Endothelial cell of umbilical vein (primary cell): ENCODE data around the gene TSKU. TPM values are rescaled to one million over a fixed set of nuclear protein-coding genes. Genes with fewer than 3 reads are reported as not detected.

ENCODE experiments used
- BruUV-seq: library from RNA; stranded (reverse); fragments of 400-500 nt; replicated peaks from 2 replicates; lab custom pipeline; 2021; lab: Mats Ljungman, UMichigan
- CTCF ChIA-PET: fragments of 300-600, 350-600 bp; sonication (Branson Sonifier 250); formaldehyde crosslinking; loops from one replicate; lab custom pipeline; 2021; ENCODE audit warnings: antibody characterized with exemption, inconsistent platforms; lab: Charles Lee
- POLR2A ChIA-PET: fragments of 300-600, 350-600 bp; sonication (Branson Sonifier 250); formaldehyde crosslinking; loops from one replicate; lab custom pipeline; 2021; ENCODE audit warnings: antibody characterized with exemption, inconsistent platforms; lab: Charles Lee
- DNase-seq: peaks from one replicate; pipeline ENCODE4 v3.0.0-alpha.2; 2011; ENCODE audit warnings: low read depth, low spot score
- FAIRE-seq: peaks from 2 replicates; lab custom pipeline; 2011; peaks lifted over from hg19 to GRCh38; lab: Jason Lieb, UNC
- H2AFZ ChIP-seq: 2 replicates; pipeline ENCODE4 v1.6.0; 2012; ENCODE audit warnings: low read depth, low read length, control low read depth, inconsistent platforms
- H3K27ac ChIP-seq: 2 replicates; pipeline ENCODE4 v1.5.1; 2011; ENCODE audit warnings: low read depth, mild to moderate bottlenecking, control low read depth, low read length, moderate library complexity; ENCODE audit not compliant: insufficient read depth
- H3K27me3 ChIP-seq, 2 experiments: 2 replicates each; pipeline versions ENCODE4 v1.6.0 to v1.6.1; 2011; ENCODE audit warnings: low read length in 2 of 2, mixed read lengths in 1 of 2; ENCODE audit not compliant: control insufficient read depth in 2 of 2, insufficient read depth in 2 of 2
- H3K36me3 ChIP-seq, 2 experiments: 2 replicates in 1 of 2; 3 replicates in 1 of 2; pipeline ENCODE4 v1.5.1; 2011; ENCODE audit warnings: low read length in 2 of 2, mild to moderate bottlenecking in 1 of 2, moderate library complexity in 1 of 2; ENCODE audit not compliant: control insufficient read depth in 2 of 2, insufficient read depth in 2 of 2; ENCODE audit errors: extremely low read depth in 1 of 2
- H3K4me1 ChIP-seq: 3 replicates; pipeline ENCODE4 v1.5.1; 2011; ENCODE audit warnings: mild to moderate bottlenecking, low read length; ENCODE audit not compliant: control insufficient read depth, insufficient read depth; ENCODE audit errors: extremely low read depth
- H3K4me2 ChIP-seq: 2 replicates; pipeline ENCODE4 v1.6.1; 2011; ENCODE audit warnings: low read length, control low read depth, mixed read lengths; ENCODE audit not compliant: insufficient read depth
- H3K4me3 ChIP-seq, 3 experiments: fragments of 200-600 bp in 1 of 3; sonication (generic), shearing (Covaris generic) in 1 of 3; replicated peaks in 1 of 3; 2 replicates each; pipeline ENCODE4 v1.5.1; 2011 to 2016; ENCODE audit warnings: control low read depth in 3 of 3, low read length in 3 of 3, mild to moderate bottlenecking in 2 of 3, inconsistent platforms in 1 of 3, low read depth in 1 of 3, moderate library complexity in 1 of 3; ENCODE audit not compliant: insufficient read depth in 1 of 3
- H3K79me2 ChIP-seq: 2 replicates; pipeline ENCODE4 v1.6.0; 2012; ENCODE audit warnings: low read length, inconsistent platforms; ENCODE audit not compliant: control insufficient read depth, insufficient read depth
- H3K9ac ChIP-seq: replicated peaks from 2 replicates; pipeline ENCODE3; 2011; ENCODE audit warnings: low read length, control low read depth; ENCODE audit not compliant: insufficient read depth; ENCODE audit errors: extremely low read depth
- H3K9me1 ChIP-seq: replicated peaks from 3 replicates; pipeline ENCODE4 v1.6.0; 2011; ENCODE audit warnings: mild to moderate bottlenecking, low read length; ENCODE audit not compliant: control insufficient read depth, insufficient read depth; ENCODE audit errors: extremely low read depth
- H3K9me3 ChIP-seq: replicated peaks from 2 replicates; pipeline ENCODE4 v1.5.1; 2012; ENCODE audit warnings: low read length, inconsistent platforms; ENCODE audit not compliant: control insufficient read depth, insufficient read depth
- H4K20me1 ChIP-seq: replicated peaks from 2 replicates; pipeline ENCODE3; 2011; ENCODE audit warnings: mild to moderate bottlenecking, low read length; ENCODE audit not compliant: control insufficient read depth, insufficient read depth; ENCODE audit errors: extremely low read depth
- EZH2 ChIP-seq: IDR thresholded peaks from 2 replicates; pipeline ENCODE4 v1.6.1; 2012; ENCODE audit warnings: borderline replicate concordance, low read depth, mild to moderate bottlenecking, moderate library complexity, low read length, inconsistent platforms; ENCODE audit not compliant: severe bottlenecking
- FOS ChIP-seq: IDR thresholded peaks from 2 replicates; pipeline ENCODE4 v1.6.1; 2011; ENCODE audit warnings: mild to moderate bottlenecking, low read length, moderate library complexity, borderline replicate concordance; ENCODE audit not compliant: insufficient read depth
- GATA2 ChIP-seq: IDR thresholded peaks from 2 replicates; pipeline ENCODE4 v1.7.0; 2011; ENCODE audit warnings: low read depth, mild to moderate bottlenecking, moderate library complexity, mixed read lengths, low read length; ENCODE audit not compliant: insufficient read length, insufficient read depth
- JUN ChIP-seq: IDR thresholded peaks from 2 replicates; pipeline ENCODE4 v1.6.1; 2011; ENCODE audit warnings: borderline replicate concordance, low read depth; ENCODE audit not compliant: insufficient read length, insufficient read depth
- MYC ChIP-seq: IDR thresholded peaks from one replicate; pipeline ENCODE4 v1.6.1; 2011; ENCODE audit warnings: mild to moderate bottlenecking, low read depth, low read length
- POLR2A ChIP-seq: IDR thresholded peaks from 2 replicates; pipeline ENCODE4 v1.6.1; 2012; ENCODE audit warnings: low read depth, mild to moderate bottlenecking, control low read depth, low read length
- POLR2AphosphoS5 ChIP-seq: IDR thresholded peaks from 2 replicates; pipeline ENCODE4 v1.6.1; 2012; ENCODE audit warnings: low read depth, mild to moderate bottlenecking, control low read depth, low read length, moderate library complexity; ENCODE audit not compliant: insufficient read depth
- dilution Hi-C: fragments of 300-500 bp; cut with MboI; formaldehyde crosslinking; loops from one replicate; pipeline ENCODE4 v1.15.0; 2019; ENCODE audit warnings: low sequenced_read_pairs; ENCODE audit not compliant: extremely low pct_ligation_motif_present
- intact Hi-C: fragments of 100-400 bp; cut with micrococcal nuclease; formaldehyde crosslinking; loops from one replicate; pipeline ENCODE4 v1.10.0; 2022
- polyA plus RNA-seq, 4 experiments: library from polyadenylated mRNA; depleted of rRNA in 3 of 4; stranded (reverse) in 3 of 4; unstranded in 1 of 4; fragments of >200 nt; gene quantifications; 2 replicates each; pipeline versions ENCODE4 v1.2.1 to v1.2.3, GENCODE V29; 2011 to 2012; ENCODE audit warnings: missing spikeins in 1 of 4
- total RNA-seq: library from RNA; stranded (reverse); gene quantifications from 2 replicates; pipeline ENCODE4 v1.2.3, GENCODE V29; 2021
- TF ChIP-seq, protein P1 (sequence below): IDR thresholded peaks from 2 replicates; pipeline ENCODE4 v1.6.1; 2011; ENCODE audit not compliant: insufficient read depth, insufficient read length
- TF ChIP-seq, protein P2 (sequence below), 2 donors: IDR thresholded peaks; 1 replicate in 1 of 2; 2 replicates in 1 of 2; pipeline ENCODE4 v1.5.1; 2011; ENCODE audit warnings: low read length in 2 of 2, mild to moderate bottlenecking in 2 of 2, moderate library complexity in 2 of 2, control low read depth in 1 of 2, inconsistent platforms in 1 of 2, low read depth in 1 of 2; ENCODE audit not compliant: insufficient read depth in 1 of 2; ENCODE audit errors: extremely low read depth in 1 of 2

TSKU gene
- total and polyA plus RNA-seq, 2 donors (not counting 3 experiments of a cell fraction or from before 2014, with no cell fraction given): 16.2 to 21.2 TPM

DNA sequence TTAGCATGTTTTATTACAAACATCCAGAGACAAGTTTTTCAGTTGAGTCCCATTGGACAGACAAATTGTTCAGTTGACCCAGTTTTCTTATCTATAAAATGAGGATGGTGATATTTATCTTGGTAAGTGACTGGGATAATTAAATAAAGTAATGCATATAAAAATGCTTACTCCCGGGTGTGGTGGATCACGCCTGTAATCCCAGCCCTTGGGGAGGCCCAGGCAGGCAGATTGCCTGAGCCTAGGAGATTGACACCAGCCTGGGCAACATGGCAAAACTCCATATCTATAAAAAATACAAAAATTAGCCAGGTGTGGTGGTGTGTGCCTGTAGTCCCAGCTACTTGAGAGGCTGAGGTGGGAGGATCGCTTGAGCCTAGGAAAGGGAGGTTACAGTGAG is 61.9 kb downstream of the TSKU start:
- Histone ChIP-seq H4K20me1 (no peaks in the 10 kb centered on the region), H3K27me3 (no peaks in the 10 kb centered on the region), H3K9me1 (no peaks in the 10 kb centered on the region), H3K27ac (no peak overlapping the region), H3K4me3 (no peak overlapping the region), H2AFZ (no peak overlapping the region), H3K9ac (no peak overlapping the region), H3K9me3 (no peaks in the 10 kb centered on the region), H3K4me1 (peaks cover 3% of the 10 kb centered on the region), H3K36me3 (no peaks in the 10 kb centered on the region), H3K4me2 (no peak overlapping the region), H3K79me2 (no peaks in the 10 kb centered on the region)
- FAIRE-seq (no peak), DNase-seq (no peak)
- ChIA-PET CTCF (interaction anchor here (5.2 kb wide), 1 partner anchor 74 kb away, joined by 26 read pairs; no protein-coding TSS in a partner anchor), POLR2A (interaction anchor here (0.6 kb wide), 1 partner anchor 96 kb away, joined by 5 read pairs; no protein-coding TSS in a partner anchor)
- no TSS peak for BruUV-seq
- TF ChIP-seq, protein P1, sequence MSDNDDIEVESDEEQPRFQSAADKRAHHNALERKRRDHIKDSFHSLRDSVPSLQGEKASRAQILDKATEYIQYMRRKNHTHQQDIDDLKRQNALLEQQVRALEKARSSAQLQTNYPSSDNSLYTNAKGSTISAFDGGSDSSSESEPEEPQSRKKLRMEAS: no peak
- TF ChIP-seq GATA2 (no peak), POLR2A (no peak), EZH2 (no peak)
- intact Hi-C loops (no loop called here), dilution Hi-C loops (no loop called here)

DNA sequence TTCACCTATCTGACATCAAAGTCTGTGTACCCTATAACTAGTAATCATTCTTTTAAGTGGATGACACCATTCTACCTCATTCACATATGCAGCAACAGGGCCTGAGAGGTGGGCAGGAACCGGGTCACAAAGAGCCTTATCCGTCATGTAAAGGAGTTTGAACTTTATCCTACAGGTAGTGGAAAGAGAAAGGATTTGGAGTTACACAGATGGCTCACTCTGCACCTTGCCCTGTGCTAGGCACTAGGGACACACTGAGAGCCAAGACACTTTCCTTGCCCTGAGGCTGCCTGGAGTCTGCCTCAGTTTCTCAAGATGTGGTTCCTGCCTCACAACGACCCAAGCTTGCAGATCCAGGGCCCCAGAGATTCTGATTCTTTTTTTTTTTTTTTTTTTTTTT is 63.3 kb downstream of the TSKU start:
- H3K27ac ChIP-seq: no peak overlapping the region
- TF ChIP-seq EZH2: no peak
- TF ChIP-seq, protein P2, sequence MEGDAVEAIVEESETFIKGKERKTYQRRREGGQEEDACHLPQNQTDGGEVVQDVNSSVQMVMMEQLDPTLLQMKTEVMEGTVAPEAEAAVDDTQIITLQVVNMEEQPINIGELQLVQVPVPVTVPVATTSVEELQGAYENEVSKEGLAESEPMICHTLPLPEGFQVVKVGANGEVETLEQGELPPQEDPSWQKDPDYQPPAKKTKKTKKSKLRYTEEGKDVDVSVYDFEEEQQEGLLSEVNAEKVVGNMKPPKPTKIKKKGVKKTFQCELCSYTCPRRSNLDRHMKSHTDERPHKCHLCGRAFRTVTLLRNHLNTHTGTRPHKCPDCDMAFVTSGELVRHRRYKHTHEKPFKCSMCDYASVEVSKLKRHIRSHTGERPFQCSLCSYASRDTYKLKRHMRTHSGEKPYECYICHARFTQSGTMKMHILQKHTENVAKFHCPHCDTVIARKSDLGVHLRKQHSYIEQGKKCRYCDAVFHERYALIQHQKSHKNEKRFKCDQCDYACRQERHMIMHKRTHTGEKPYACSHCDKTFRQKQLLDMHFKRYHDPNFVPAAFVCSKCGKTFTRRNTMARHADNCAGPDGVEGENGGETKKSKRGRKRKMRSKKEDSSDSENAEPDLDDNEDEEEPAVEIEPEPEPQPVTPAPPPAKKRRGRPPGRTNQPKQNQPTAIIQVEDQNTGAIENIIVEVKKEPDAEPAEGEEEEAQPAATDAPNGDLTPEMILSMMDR (IDR thresholded peaks at IDR 0.05; ENCODE audit: extremely low read depth in 1 of 2, insufficient read depth in 1 of 2, low read depth in 1 of 2, low read length in 2 of 2): no peak
- no peak for TF ChIP-seq POLR2A
- TF ChIP-seq GATA2: no peak
- no peak for TF ChIP-seq FOS
- no peak for TF ChIP-seq MYC
- no peak for TF ChIP-seq JUN
- no peak for TF ChIP-seq POLR2AphosphoS5
- TF ChIP-seq, protein P1: no peak
- ChIA-PET CTCF (interaction anchor here (0.6 to 1.5 kb wide), 4 partner anchors 12 to 201 kb away, joined by 3 to 16 read pairs (median 4); no protein-coding TSS in a partner anchor), POLR2A (no interaction called here)
- intact Hi-C loops (no loop called here), dilution Hi-C loops (no loop called here)
- H3K4me3 ChIP-seq: no peak overlapping the region
- H3K4me2 ChIP-seq: no peak overlapping the region
- FAIRE-seq (no peak), DNase-seq (no peak)
- no peaks in the 10 kb centered on the region for H3K9me1 ChIP-seq
- no peaks in the 10 kb centered on the region for H3K9me3 ChIP-seq
- no TSS peak for BruUV-seq
- no peaks in the 10 kb centered on the region for H3K79me2 ChIP-seq
- H3K36me3 ChIP-seq: no peaks in the 10 kb centered on the region
- no peaks in the 10 kb centered on the region for H4K20me1 ChIP-seq
- H3K27me3 ChIP-seq: no peaks in the 10 kb centered on the region
- no peak overlapping the region for H3K9ac ChIP-seq
- H2AFZ ChIP-seq: no peak overlapping the region
- H3K4me1 ChIP-seq: no peaks in the 10 kb centered on the region
